Ishikawa (cell line): ENCODE results near the gene OR2W3.

Experiments
- CEBPB ChIP-seq: IDR thresholded peaks from 2 replicates; pipeline ENCODE4 v1.6.1; 2012
- CREB1 ChIP-seq: IDR thresholded peaks from 2 replicates; pipeline ENCODE4 v1.6.1; 2012; ENCODE audit warnings: low read depth
- EGR1 ChIP-seq: IDR thresholded peaks from 2 replicates; pipeline ENCODE4 v1.6.1; 2012
- EP300 ChIP-seq: IDR thresholded peaks from 2 replicates; pipeline ENCODE4 v1.6.1; 2012; ENCODE audit warnings: borderline replicate concordance
- MAX ChIP-seq: IDR thresholded peaks from 2 replicates; pipeline ENCODE4 v1.6.1; 2012
- RAD21 ChIP-seq: IDR thresholded peaks from 2 replicates; pipeline ENCODE4 v1.6.1; 2012; ENCODE audit warnings: low read depth
- REST ChIP-seq: IDR thresholded peaks from 2 replicates; pipeline ENCODE4 v1.6.1; 2012; ENCODE audit warnings: low read depth, mild to moderate bottlenecking
- TAF1 ChIP-seq: IDR thresholded peaks from 2 replicates; pipeline ENCODE4 v1.6.1; 2012; ENCODE audit warnings: low read depth, mild to moderate bottlenecking
- TCF12 ChIP-seq: IDR thresholded peaks from 2 replicates; pipeline ENCODE4 v1.6.1; 2012; ENCODE audit warnings: low read depth
- YY1 ChIP-seq: IDR thresholded peaks from 2 replicates; pipeline ENCODE4 v1.6.1; 2012; ENCODE audit warnings: low read depth
- ZBTB7A ChIP-seq: IDR thresholded peaks from 2 replicates; pipeline ENCODE4 v1.6.1; 2012; ENCODE audit warnings: low read depth

- TF ChIP-seq CEBPB = no peak
- TF ChIP-seq MAX = no peak
- no peak for TF ChIP-seq EP300
- TF ChIP-seq CREB1 = no peak
- no peak for TF ChIP-seq YY1
- no peak for TF ChIP-seq ZBTB7A
- no peak for TF ChIP-seq EGR1
- TF ChIP-seq TAF1 = no peak
- no peak for TF ChIP-seq RAD21
- TF ChIP-seq REST = no peak
- no peak for TF ChIP-seq TCF12
These were observed 9.8 kb downstream of the OR2W3 start for GRCh38 chr1:247905181-247905580.
